NCI-H748 treated with DMSO at 0.1 percent for 48 hours (cell line): ENCODE results near the gene TGM1.
A peak's percentile ranks its signal among the peaks of the same experiment; 100 is the strongest.
"Not testable (repeated sequence)": the region's sequence is repeated elsewhere in the genome, so short reads cannot be mapped to it uniquely, and the experiment has no call there.

Experiments used
- DNase-seq: peaks from one replicate; lab custom pipeline; 2025; lab: John Stamatoyannopoulos, UW

The TGM1 gene

DNA sequence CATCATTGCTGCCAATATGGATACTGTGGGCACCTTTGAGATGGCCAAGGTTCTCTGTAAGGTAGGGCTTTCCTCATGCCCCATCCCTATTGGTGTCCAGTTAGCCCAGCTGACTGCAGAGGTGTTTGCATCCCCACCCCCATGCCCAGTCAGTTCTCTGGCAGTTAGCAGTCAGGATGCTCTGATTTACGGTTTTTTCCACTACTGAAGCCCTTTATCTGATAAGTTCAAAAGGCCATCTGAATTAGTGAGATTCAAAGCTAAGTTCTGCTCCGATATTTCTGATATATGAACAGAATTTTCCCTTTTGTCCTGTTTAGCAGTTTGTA, 29.5 kb downstream of the TGM1 start:
- DNase-seq = no peak

DNA sequence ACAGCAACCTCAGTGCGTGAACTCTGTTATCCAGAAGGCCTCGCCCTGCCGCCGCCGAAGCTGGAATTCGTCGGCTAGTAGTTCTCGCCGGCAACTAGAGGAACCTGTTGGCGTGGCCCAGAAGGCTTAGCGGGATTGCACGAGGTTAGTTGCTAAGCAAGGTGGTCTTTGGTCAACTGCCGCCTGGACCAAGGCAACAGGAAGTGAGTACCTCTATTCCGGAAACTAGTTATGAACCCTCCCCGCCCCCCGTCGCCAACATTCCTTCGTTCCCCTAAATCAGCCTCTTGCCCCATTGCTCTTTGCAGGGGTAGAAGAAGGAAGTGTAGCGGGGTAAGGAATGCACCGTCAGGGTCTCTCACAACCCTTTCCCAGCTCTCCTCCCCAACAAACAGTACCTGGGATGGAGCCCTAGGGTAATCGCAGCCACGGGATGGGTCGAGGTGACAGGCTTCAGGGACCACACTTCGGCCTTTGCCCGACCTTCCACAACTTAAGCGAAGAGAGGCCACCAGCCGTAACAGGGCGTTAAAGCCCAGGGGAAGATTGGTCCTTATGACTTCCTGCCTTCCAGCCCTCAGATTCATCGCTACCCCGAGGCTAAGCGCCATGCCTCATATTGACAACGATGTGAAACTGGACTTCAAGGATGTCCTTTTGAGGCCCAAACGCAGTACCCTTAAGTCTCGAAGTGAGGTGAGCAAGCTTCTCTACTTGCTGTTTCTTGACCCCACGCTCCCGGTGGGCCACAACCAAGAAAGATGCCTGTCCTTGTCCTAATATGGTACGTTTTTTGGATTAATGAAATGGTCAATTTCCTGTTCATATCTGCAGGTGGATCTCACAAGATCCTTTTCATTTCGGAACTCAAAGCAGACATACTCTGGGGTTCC, 30.1 kb downstream of the TGM1 start, which contains the start of gene GMPR2:
TSS of gene GMPR2 (plus strand) at position 285 of the 893 bp plus-strand sequence. CDS start at position 610, 325 bp downstream.
- DNase-seq = no peak

DNA sequence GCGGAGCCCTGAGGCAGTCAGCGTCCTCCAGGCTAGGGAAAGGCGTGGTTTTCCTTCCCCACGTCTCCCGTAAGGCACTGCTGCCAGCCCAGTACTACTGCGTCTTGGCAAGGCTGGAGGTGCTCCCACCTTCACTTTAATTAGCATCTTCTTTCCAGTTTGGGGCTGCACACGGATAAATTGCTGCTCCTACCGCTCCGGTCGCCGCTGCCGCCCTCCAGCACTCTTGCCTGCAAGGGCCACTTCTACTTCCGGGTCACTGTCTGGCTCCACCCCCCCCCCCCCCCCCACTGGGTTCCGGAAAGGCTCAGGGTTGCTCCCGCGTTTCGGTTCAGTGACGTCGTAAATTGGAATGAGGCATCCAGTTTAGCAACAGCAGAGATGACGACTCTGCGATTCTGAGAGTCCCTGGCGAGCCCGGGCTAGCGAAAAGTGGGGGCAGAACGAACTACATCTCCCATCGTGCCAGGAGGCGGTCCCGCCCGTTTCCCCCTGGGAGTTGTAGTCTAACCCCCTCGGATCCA, 30.8 kb downstream of the TGM1 start, which contains the start of gene NEDD8:
TSS of gene NEDD8 (minus strand) at position 247 of the 524 bp plus-strand sequence. CDS start at position 147, 100 bp downstream.
- peak; percentile 86 for DNase-seq

DNA sequence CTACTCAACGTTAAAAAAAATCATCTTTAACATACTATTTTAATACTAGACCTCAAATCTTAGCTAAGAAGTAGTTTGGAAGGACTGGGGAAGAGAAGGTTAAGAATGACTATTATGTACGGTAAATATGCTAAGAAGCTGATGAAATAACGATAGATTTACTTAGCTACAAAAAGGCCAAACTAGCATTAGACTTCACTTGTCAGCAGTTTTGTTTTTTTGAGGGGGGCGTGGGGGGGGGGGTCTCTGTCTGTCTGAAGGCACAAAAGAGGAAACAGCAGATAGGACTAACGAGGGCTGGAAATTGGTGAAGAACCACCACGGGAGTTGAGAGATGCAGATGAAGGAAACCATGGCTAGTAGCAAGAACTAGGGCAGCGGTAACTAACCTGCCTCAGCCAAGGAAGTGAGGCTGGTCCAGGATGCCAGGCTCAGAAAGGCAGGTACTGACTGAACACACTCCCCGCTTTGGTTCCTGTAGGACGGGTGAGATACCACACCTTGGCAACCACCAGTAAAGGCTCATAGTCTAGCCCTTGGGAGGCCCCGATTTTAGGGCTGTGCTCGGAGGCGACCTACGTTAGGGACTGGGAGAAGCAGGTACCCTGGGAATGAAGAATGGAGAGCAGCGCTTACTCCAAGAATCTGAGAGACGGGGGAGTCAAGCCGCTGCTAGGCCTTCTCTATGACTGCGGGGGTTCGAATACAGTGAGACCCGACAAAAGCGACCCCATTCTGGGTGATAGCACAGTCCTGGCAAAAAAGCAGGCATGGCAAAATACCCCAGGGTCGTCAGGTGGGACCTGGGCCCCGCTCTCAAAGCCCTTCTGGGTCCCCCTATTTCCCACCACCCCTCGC, 31.5 kb downstream of the TGM1 start:
- no peak for DNase-seq

DNA sequence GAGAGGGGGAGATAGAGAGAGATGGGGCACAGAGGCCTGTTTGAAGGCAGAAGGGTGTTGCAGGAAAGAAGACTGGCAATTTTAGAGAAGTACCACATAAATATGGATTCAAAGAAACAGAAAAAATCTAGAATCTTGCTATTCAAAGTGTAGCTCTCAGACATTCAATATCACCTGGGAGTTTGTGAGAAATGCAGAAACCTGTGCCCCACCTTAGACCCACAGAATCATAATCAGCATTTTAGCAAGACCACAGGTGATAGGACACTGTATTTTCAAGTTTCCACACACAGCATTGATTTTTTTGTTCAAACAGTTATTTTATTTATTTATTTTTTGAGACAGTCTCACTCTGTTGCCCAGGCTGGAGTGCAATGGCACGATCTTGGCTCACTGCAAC, 34.1 kb downstream of the TGM1 start:
- no peak for DNase-seq

DNA sequence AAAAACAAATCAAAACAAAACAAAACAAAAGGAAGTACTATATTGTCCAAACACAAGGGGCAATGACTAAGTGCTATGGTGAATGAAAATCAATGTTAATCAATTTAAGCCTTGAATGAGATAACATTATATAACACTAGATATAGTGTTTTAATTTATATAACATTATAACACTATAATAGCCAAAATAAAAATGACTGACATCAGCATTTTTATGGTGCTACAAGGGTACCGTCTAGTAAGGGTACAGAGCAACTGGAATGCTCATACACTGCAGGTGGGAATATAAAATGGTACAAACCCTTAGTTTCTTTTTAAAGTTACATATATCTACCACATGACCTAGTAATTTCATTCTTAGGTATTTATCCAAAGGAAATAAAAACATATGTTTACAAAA, 36.5 kb downstream of the TGM1 start:
- DNase-seq = no peak

DNA sequence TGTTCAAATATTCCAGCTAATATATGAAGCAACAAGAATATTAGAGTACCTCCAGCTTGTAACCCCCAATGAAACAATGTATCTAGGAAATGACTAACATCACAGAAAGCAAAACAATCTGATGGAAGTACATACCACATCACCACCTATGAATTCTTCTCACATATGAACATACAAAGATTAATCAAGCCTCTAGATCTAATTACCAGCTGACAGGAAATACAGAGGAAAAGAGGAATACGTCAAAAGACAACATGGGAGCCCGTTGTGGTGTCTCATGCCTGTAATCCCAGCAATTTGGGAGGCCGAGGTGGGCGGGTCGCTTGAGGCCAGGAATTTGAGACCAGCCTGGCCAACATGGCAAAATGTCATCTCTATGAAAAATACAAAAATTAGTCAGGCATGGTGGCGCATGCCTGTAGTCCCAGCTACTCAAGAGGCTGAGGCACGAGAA, 38.3 kb downstream of the TGM1 start:
- DNase-seq = no peak

DNA sequence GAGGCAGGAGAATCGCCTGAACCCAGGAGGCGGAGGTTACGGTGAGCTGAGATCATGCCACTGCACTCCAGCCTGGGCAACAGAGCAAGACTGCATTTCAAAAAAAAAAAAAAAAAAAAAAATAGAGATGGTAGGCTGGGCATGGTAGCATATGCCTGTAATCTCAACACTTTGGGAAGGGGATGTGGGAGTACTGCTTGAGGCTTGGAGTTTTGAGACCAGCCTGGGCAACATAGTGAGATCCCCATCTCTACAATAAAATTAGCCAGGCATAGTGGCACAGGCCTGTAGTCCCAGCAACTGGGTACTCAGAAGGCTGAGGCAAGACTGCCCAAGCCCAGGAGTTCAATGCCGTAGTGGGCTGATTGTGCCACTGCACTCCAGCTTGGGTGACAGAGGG, 40.0 kb downstream of the TGM1 start:
- DNase-seq = not testable (repeated sequence)

DNA sequence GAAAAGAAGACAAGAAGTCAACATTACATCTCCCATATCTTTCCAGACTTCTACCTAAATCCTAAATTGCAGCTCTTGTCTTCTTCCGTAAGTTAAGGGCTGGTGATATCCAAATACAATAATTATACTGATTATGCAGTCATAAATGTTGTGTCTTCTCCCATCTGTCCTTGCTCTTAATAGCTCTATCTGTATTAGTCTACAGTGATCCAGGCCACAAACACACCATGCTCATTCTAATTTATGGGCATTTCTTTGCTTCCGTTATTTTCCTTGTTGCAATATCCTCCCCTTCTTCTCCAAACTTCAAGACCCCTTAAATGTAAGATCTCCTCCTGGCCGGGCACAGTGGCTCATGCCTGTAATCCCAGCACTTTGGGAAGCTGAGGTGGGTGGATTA, 43.5 kb downstream of the TGM1 start:
- DNase-seq = no peak

DNA sequence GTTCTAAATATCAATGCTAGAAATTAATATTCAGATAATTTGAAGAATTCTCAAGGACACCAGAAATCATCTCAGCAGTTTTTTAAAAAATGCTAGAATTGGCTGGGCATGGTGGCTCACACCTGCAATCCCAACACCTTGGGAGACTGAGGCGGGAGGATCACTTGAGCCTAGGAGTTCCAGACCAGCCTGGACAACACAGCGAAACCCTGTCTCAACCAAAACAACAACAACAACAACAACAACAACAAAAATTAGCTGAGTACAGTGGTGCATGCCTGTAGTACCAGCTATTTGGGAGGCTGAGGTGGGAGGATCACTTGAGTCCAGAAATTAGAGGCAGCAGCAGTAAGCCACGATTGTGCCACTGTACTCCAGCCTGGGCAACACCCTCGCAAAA, 43.9 kb downstream of the TGM1 start:
- DNase-seq = no peak

DNA sequence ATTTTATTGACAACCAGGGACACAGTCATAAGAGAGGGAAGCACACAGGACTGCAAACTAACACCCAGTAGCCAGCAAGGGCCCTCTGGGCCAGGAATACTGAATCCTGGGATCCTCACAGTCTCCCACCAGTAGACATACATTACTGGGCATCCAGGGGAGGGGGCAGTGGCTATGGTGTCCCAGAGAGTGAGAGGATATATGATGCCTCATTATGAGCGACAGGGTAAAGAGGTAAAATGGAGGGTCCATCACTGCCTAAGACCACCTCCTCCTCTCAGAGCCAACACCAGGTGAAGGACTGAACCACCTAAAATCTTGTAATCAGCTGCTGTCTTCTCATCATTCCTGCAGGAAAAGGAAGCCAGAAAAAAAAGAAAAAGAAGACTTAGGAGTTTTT, 46.1 kb downstream of the TGM1 start:
- not testable (repeated sequence) for DNase-seq

DNA sequence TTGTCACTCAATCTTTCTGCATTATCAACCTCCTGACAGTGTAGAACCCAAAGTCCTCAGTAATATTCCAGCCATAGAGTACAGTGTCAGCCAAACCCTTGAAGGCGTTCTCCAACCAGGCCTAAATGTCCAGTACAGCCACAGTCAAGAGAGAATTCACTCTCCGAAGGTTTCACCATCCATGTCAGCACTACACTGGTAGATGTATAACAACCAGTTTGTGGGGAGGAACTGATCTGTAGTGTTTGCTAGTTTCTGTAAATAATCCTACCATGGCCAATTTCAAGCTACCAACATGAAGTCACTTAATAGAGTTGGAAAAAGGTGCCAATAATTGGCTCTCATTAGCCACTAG, 46.7 kb downstream of the TGM1 start:
- DNase-seq = no peak

DNA sequence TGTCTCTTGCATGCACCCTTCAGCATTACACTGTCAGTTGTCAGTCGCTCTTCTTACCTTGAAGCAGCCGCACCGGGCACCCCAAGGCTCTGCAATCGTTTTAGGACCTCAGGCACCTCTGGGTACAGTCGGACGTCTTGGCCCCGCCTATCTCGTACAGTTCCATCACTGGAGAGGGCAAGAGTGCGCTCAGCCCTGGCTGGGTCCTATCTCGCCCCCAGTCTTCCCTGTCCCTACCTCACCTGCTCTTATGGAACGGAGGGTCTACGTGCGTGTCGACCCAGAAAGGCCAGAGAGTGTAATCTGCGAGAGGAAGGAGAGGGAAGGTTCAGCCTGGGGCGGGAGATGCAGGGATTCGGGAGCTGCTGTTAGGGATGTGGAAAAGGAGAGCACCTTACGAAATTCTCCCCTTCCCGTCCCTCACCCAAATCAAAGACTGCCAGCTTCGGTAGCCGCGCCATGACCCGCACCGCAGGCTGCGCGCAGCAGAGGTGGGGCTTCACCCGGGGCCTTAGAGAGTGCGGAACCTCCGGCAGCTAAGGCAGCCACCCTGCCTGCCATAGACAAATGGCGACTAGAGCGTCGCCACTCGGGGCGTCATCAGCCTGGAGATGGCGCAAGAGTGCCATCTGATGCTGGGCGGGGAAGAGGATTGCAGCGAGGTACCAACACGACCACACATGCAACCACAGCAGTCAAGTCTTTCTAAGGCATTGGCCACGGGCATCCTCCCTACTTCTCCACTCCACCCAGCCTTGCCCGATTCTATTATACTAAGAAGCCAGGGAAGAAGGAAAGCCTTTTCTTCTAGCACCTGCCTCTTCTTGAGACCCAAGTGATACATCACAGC, 47.3 kb downstream of the TGM1 start, which contains the start of gene MDP1:
TSS of gene MDP1 (minus strand) at position 572 of the 850 bp plus-strand sequence. CDS start at position 461, 111 bp downstream.
- DNase-seq = peak; percentile 77

DNA sequence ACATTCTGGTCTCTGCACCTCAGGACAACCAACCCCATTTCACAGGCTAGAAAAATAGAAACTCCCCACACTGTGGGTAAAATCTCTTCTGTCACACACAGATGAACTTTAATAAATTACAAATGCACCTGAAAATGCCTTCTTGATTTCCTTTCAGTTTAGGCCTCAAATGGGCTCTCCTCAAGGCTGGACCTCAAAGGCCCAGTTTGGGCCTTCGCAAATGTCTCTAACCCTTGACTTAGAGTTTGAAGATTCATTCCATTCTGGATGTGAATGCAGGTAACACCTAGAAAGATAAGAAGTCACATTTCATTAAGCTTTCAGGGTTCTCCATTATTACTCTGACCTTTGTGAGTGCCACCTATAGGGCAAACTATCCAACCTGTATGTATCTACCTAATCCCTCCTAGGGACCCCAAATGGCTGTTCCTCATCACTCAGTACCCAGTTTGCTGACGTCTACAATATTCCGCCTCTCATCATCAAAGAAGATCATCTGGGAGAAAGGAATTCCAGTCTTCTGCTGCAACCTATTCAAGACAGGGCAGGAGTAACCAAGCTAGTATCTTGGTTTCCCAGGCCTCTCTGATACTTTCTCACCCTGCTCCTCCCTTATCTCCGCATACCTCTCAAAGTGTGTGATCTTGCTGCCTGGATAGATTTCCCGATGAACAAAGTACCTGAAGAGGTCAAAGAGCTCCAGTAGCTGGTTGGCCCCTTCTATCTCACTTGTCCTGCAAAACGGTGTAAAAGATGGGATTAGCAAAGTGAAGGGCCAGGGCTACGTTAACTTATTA, 48.9 kb downstream of the TGM1 start:
- DNase-seq = no peak

DNA sequence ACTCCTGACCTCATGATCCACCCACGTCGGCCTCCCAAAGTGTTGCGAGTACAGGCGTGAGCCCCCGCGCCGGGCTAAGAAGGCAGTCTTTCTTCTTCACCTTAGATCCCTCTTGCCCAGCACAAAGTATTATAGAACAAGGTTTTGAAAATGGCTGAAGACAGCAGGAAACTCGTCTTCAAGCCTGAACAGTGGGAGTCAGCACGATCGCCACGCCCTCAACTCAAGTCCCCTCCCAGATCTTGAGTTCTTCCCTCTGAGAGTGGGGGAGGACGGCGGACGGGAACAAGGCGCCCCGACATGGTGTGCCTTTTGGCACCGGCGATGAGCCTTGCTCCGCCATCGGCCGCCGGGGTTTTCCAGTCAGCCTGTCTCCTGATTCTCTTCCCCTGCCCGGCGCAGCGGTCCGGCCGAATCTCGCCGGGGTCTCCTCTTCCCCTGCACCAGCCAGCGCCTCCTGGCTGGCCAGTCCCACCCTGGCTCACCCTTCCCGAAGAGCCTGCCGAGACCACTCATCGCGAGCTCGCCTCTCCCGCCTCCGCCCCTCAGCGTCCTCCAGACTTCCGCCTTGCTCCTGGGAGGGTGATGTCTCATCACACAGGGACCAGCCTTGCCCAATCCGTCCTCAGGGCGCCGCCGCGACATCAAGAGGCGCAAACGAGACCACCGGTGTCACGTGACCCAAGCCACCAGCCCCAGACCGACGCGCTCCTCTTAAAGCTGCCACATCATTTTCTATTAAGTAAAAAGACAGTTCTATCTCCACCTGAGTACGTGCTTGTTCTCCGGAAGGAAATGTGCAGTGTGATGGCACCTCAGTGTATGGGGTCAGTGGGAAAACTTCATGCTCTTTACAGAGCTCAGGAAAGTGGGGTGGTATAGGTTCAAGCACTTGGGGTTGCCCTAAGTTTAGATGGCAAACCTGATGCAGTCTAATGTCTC, 49.8 kb downstream of the TGM1 start, which contains the start of gene CHMP4A:
TSS of gene CHMP4A (minus strand) at position 565 of the 942 bp plus-strand sequence. CDS start at position 516, 49 bp downstream.
- peak; percentile 94 for DNase-seq

DNA sequence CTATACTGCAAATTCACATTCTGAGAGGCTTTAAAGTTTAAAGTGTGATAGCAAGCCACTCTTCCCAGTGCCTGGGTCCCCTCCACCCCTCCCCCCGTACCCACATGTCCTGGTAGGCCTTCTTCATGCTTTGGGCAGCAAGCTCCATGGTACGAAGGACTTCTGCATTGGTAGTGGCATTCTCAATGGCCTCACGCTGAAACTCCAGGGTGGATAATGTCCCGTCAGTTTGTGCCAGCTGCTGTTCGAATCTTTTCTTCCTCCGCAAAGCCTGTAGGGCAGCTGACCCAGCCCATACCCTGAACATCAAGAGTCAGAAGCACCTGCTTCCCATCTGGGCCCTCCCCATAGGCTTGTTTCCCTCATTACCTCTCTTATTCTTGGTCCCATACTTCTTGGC, 51.7 kb downstream of the TGM1 start:
- no peak for DNase-seq

DNA sequence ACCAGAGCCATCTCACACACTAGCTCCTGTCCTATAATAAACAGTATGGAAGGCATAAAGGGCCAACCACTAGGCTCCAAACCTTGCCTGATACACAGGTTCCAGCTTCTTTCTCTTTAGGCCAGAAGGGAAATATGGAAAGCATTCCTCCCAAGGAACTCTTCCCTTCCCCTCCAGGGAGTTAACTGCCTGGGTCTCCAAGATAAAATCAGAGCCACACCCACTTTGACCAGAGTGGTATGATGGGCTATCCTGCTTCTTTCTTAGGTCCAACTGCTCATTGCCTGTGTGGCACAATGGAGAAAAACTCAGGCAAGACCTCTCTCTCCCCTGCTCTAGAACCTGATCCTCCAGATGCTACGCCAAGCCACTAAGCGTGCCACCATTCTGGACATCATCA, 55.4 kb downstream of the TGM1 start:
- DNase-seq = no peak

DNA sequence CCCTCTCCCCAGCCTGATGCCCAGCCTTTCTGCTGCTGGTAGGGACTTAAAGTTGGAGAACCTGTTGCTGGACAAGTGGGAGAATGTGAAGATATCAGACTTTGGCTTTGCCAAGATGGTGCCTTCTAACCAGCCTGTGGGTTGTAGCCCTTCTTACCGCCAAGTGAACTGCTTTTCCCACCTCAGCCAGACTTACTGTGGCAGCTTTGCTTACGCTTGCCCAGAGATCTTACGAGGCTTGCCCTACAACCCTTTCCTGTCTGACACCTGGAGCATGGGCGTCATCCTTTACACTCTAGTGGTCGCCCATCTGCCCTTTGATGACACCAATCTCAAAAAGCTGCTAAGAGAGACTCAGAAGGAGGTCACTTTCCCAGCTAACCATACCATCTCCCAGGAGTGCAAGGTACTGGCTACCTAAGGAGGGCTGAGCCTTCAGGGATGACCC, 55.8 kb downstream of the TGM1 start:
- DNase-seq = no peak
